Neural cell (in vitro differentiated cells): ENCODE results near the gene ARSB.

ENCODE experiments used
- CTCF ChIP-seq: fragments of 450-650 bp; IDR thresholded peaks from 2 replicates; pipeline ENCODE4 v1.5.1; 2014; ENCODE audit warnings: antibody characterized with exemption, mild to moderate bottlenecking, moderate library complexity; ENCODE audit not compliant: poor library complexity, severe bottlenecking
- EP300 ChIP-seq: fragments of 450-650 bp; conservative IDR thresholded peaks from 2 replicates; pipeline ENCODE4 v1.6.1; 2014; ENCODE audit warnings: antibody characterized with exemption, mild to moderate bottlenecking, moderate library complexity; ENCODE audit not compliant: poor library complexity, severe bottlenecking
- EZH2 ChIP-seq: fragments of 200-600, 300-800 bp; shearing (Covaris generic), sonication (generic); IDR thresholded peaks from 2 replicates; pipeline ENCODE4 v1.6.1; 2014; ENCODE audit warnings: antibody characterized with exemption, low read length, borderline replicate concordance, mild to moderate bottlenecking; ENCODE audit not compliant: insufficient read depth, poor library complexity, severe bottlenecking
- MXI1 ChIP-seq: fragments of 450-650 bp; conservative IDR thresholded peaks from 2 replicates; pipeline ENCODE4 v1.6.1; 2014; ENCODE audit warnings: antibody characterized with exemption, mild to moderate bottlenecking; ENCODE audit not compliant: poor library complexity, severe bottlenecking
- POLR2AphosphoS5 ChIP-seq: IDR thresholded peaks from 2 replicates; pipeline ENCODE4 v1.6.1; 2012
- RAD21 ChIP-seq: fragments of 450-650 bp; conservative IDR thresholded peaks from 2 replicates; pipeline ENCODE4 v1.6.1; 2014; ENCODE audit warnings: antibody characterized with exemption, mild to moderate bottlenecking, moderate library complexity
- REST ChIP-seq: IDR thresholded peaks from 2 replicates; pipeline ENCODE4 v1.6.1; 2012; ENCODE audit warnings: borderline replicate concordance
- SMC3 ChIP-seq: fragments of 450-650 bp; conservative IDR thresholded peaks from 2 replicates; pipeline ENCODE4 v1.6.1; 2014; ENCODE audit warnings: antibody characterized with exemption, mild to moderate bottlenecking, moderate library complexity; ENCODE audit not compliant: poor library complexity
- TAF1 ChIP-seq: IDR thresholded peaks from 2 replicates; pipeline ENCODE4 v1.6.1; 2012; ENCODE audit warnings: low read depth

GRCh38 chr5:79031485-79031867 is 46.4 kb upstream of the ARSB start:
- TF ChIP-seq MXI1 (no peak), CTCF (no peak), POLR2AphosphoS5 (no peak), RAD21 (no peak), REST (no peak), EP300 (no peak), TAF1 (no peak), EZH2 (no peak), SMC3 (no peak)
